ENCODE data around the gene LRRC74B.

LRRC74B gene

GRCh38 chr22:21067901-21068680, 22.3 kb downstream of the LRRC74B start:
- TF ChIP-seq CTCF (IDR thresholded peaks at IDR 0.05), result no peak

GRCh38 chr22:21068681-21069276, 23.0 kb downstream of the LRRC74B start:
- no peak for TF ChIP-seq CTCF (IDR thresholded peaks at IDR 0.05)

GRCh38 chr22:21069375-21069774, 23.6 kb downstream of the LRRC74B start:
- no peak for TF ChIP-seq CTCF (IDR thresholded peaks at IDR 0.05)

- no peak for TF ChIP-seq CTCF (IDR thresholded peaks at IDR 0.05)
Measured at GRCh38 chr22:21070690-21071615, 25.2 kb downstream of the LRRC74B start.

- no peak for TF ChIP-seq CTCF (IDR thresholded peaks at IDR 0.05)
Measured at GRCh38 chr22:21073023-21073422, 27.3 kb downstream of the LRRC74B start.

GRCh38 chr22:21073482-21073881, 27.7 kb downstream of the LRRC74B start:
- TF ChIP-seq CTCF (IDR thresholded peaks at IDR 0.05), result no peak

GRCh38 chr22:21074102-21074715, 28.5 kb downstream of the LRRC74B start:
- TF ChIP-seq CTCF (IDR thresholded peaks at IDR 0.05), result no peak
